DMS53 treated with DMSO at 0.1 percent for 48 hours (cell line): ENCODE results near the gene VMP1.

Source experiments
- DNase-seq: peaks from one replicate; lab custom pipeline; 2025; ENCODE audit not compliant: unreplicated experiment; lab: John Stamatoyannopoulos, UW

The VMP1 gene

DNA sequence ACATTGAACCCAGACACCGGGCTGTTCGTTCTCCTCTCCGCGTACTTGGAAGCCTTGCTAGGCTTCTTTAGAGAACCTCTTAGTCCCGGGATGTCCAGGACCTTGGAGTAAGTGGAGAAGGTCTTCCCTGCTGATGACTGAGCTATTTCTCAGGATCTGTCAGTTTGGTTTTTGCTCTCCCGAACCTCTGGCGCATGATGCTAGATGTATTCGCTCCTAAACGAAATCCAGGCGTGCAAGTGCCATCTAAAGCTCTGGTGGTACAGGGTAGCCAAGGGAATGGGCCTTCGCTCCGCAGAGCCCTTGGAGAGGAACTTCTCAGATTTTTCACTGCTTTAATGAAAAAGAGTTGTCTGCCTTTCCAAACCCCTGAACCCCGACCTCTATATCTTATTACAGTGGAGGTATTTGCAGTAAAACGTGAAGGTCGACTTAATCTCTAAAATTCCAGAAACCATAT, 547 bp downstream of the VMP1 start:
- no peak for DNase-seq

- DNase-seq, result no peak
Observed at GRCh38 chr17:59711936-59712335, 4.5 kb downstream of the VMP1 start.

DNA sequence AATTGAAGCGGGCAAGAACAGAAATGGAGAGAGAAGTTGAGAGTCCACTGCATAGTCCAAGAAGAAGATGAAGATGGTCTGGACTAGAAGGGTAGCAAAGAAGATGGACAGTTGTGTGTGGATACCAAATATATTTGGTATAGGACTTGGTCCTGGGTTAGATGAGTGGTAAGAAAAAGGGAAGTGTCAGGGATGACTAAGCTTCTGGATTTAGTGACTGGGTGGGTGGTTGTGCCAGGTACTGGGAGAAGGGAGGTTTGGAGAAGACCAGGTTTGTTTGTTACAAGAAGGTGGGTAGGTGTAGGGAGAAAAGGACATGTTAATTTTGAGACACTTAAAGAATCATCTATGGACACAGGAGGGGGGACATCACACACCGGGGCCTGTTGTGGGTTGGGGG, 5.4 kb downstream of the VMP1 start:
- DNase-seq, result no peak

GRCh38 chr17:59714255-59714654, 6.8 kb downstream of the VMP1 start:
- DNase-seq, result no peak

- no peak for DNase-seq
Observed at GRCh38 chr17:59716427-59716826, 9.0 kb downstream of the VMP1 start.

GRCh38 chr17:59719526-59719925, 12.1 kb downstream of the VMP1 start:
- DNase-seq, result no peak

GRCh38 chr17:59722623-59723022, 15.2 kb downstream of the VMP1 start:
- no peak for DNase-seq

DNA sequence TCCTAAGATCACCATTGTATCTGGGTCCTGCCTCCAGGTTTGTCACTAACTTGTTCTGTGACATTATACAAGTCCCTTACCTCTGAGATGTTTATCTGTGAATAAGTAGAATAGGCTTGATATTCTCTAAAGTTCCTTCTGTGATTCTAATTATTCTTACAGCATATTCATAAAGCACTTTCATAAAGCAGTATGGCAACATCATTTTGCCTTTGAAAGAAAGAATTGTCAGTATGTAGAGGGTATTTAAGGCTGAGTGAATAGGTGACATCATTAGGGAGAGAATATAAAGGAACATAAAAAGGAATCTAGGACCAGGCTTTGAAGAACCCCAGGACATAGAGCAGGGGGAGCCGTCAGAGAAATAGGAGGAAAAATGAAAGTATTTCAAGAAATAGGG, 15.6 kb downstream of the VMP1 start:
- DNase-seq, result no peak

- DNase-seq, result no peak
Observed at GRCh38 chr17:59723607-59724006, 16.2 kb downstream of the VMP1 start.

DNA sequence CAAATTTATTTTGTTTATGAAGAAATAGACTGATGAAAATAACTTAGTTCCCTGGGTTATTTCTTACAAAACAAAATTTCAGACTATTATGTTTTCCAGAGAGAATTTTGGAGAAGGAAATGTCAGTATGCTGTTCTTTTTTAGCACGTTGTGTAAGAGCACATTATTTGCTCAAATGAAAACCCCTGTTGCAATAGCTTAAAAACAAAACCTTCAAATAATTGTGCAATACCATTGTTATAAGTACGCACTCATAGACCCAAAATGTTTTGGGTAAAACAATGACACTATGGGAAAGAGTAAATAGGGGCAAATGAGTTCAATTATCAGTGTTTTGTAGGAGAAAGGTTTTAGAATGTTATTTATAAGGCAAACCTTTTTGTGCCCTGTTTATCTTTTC, 18.2 kb downstream of the VMP1 start:
- no peak for DNase-seq

- DNase-seq, result peak; percentile 1
Observed at GRCh38 chr17:59727817-59728533, 20.5 kb downstream of the VMP1 start.

- DNase-seq, result no peak
Observed at GRCh38 chr17:59730268-59730834, 22.9 kb downstream of the VMP1 start.

DNA sequence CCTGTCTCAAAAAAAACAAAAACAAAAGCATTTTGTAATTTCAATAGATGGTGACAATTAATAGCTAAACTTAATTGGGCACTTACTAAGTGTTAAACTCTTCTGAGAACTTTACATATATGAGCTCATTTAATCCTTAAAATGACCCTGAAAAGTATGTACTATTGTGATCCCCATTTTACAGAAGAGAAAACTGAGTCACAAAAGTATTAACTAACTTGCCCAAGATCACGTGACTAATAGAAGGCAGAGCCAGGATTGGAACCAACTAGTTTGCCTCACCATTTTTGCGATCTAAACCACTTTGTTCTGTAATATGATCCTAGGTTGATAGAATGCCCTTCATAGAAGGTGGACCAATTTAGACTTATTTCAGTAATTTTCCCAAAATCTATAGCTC, 26.2 kb downstream of the VMP1 start:
- no peak for DNase-seq

DNA sequence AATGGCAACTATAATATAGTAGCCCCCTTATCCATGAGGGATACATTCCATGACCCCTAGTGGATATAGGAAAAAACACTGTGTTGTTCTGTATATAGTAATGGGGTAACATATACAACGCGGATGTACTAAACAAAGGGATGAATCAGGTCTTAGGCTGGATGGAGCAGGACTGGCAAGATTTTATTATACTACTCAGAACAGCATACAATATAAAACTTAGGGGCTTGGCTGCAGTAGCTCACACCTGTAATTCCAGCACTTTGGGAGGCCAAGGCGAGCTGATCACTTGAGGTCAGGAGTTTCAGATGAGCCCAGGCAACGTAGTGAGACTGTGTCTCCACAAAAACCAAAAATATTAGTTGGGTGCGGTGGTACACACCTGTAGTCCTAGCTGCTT, 26.8 kb downstream of the VMP1 start:
- no peak for DNase-seq

GRCh38 chr17:59737324-59737723, 29.9 kb downstream of the VMP1 start:
- no peak for DNase-seq

GRCh38 chr17:59743842-59744241, 36.4 kb downstream of the VMP1 start:
- no peak for DNase-seq

DNA sequence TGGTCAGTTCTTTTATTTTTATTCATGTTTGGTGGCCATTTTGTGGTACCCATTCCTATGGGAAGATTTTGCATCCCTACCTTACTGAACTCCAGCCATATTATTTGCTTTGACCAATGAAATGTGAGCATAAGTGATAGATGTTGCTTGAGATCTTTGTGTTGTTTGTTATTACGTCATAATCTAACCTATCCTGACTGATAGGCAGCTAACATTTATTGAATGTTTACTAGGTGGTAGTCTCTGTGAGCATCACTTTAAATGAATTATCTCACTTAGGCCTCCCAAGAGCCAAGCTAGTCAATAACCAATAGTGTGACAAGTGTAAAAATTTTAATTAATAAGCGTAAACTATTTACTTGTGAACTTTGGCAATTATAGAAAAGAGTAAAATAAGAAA, 37.6 kb downstream of the VMP1 start:
- no peak for DNase-seq

DNA sequence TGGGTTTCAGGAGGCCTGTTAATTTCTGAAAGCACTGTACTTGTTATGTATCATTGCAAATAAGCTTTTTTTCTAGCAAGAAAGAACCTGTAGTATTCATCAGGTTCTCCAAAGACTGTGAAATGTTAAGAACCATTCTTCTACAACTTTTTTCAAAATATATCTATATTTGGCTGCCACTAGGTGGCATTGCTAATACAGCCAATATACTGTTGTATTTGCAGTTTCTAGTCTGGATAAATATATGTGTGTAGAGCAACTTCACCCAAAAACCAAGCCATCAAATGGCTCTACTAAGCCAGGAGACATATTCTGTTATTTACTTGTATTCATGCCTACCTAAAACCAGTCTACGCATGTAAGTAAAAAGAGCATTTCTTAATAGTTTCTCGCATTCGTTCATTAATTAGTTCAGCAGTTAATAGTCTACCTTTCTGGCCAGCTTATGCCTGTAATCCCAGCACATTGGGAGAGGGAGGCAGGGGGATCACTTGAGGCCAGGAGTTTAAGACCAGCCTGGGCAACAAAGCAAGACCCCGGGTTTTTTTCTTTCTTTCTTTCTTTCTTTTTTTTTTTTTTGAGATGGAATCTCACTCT, 39.5 kb downstream of the VMP1 start:
- peak; percentile 22 for DNase-seq

DNA sequence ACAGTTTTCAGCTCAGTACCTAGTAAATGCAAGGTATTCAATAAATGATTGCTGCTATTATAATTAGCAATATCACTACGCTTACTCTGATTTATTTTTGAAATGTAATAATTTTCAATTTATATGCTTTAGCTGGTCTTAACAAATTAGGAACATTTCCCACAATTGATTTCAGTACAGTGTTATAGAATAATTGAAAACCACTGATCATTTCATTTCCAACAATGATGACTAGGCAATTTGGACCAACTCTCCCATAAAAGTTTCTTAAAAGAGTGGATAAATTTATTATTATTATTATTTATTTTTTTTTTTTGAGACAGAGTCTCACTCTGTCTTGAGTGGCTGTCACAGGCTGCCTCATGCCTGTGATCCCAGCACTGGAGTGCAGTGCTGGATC, 41.1 kb downstream of the VMP1 start:
- no peak for DNase-seq

DNA sequence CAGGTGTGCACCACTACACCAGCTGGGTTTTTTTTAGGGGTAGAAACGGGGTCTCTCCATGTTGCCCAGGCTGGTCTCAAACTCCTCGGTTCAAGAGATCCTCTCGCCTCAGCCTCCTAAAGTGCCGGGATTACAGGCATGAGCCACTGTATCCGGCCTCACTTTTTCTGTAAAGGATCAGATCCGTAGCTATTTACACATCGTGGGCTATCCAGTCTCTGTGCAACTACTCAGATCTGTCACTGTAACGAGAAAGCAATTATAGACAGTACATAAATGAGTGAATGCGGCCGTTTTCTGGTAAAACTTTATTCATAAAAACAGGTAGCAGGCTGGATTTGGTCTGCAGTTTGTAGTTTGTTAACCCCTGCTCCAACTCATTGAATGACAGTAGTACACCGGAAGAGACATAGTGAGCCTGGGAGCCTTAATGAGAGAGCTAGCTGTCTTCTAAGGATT, 44.5 kb downstream of the VMP1 start:
- DNase-seq, result no peak

DNA sequence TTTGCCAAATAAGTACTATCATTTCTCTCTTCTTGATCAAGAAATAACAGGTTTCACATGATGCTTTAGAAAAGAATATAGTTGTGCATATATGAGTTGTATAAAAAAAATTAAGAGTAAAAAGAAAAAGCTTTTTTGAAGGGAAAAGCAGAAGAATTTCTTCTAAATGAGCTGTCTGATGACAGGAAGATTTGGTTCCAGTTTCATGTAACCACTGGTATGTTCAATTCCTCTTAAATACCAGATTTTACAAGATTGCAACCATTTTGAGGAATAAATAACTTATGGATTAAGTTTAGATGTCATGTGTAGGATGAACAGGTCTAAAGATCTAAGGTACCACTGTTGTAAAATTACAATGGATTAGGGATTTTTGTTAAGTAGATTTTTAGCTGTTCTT, 45.0 kb downstream of the VMP1 start:
- DNase-seq, result no peak

DNA sequence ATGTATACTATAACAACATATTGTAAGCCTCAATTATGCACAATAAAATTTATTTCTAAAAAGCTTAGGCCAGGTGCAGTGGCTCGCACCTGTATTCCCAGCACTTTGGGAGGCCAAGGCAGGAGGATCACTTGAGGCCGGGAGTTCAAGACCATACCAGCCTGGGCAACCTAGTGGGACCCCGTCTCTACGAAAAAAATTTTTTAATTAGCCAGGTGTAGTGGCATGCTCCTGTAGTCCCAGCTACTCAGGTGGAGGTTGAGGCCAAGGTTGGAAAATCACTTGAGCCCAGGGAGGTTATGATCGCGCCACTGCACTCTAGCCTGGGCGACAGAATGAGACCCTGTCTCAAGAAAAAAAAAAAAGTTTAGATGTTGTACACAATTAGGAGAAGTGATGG, 45.5 kb downstream of the VMP1 start:
- DNase-seq, result no peak
